Superior temporal gyrus (tissue), 1 donor: ENCODE measurements around the gene BRCC3.

ENCODE experiments used
- DNase-seq: peaks from one replicate; pipeline ENCODE4 v3.0.0-alpha.2; 2016; ENCODE audit errors: extremely low spot score

Gene BRCC3

DNA sequence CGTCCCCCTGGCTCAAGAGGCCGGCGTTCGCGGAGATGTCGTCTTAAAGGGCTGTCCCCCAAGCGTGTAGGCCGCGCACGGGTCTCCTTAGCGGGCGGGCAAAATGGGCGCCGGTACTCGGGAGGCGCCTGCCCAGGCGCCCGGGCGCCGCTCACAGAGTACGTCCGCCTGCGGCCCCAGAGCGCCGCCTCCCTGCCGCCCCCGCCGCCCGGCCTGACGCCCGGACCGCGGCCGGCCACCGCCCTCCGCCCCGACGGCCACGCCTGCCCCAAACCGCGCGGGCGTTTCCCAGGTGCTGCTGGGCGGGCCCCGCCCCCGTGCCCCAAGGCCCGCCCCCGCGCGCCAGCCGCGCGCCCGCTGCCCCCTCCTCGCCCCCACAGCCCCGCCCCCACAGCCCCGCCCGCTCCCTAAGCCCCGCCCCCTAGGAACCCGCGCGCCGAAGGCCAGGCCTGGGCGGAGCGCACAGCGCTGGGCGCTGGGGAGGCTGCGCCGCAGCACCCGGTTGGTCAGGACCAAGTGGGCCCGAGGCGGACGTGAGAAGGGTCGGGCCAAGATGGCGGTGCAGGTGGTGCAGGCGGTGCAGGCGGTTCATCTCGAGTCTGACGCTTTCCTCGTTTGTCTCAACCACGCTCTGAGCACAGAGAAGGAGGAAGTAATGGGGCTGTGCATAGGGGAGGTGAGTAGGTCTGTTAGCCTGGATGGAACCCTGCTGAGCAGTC lies at the start of gene BRCC3, which contains the start of the genes CMC4 and MTCP1:
Gene BRCC3, plus strand, starts transcription at position 534 of the 719 bp plus-strand sequence. Its CDS starts 20 bp downstream, at position 554.
Gene CMC4, minus strand, starts transcription at position 162 of the 719 bp plus-strand sequence. CDS start 7,113 bp downstream, outside the sequence.
Gene MTCP1, minus strand, starts transcription at position 162 of the 719 bp plus-strand sequence. CDS start 5,126 bp downstream, outside the sequence.
- DNase-seq: peak; percentile 62

- no peak for DNase-seq
Measured at GRCh38 chrX:155022585-155022984, 48.7 kb upstream of the BRCC3 start, which contains the start of gene F8. Gene F8, minus strand, starts transcription at chrX:155022723. Its CDS starts 171 bp downstream, at chrX:155022552.

- DNase-seq: no peak
Measured at GRCh38 chrX:155023907-155024833, 47.1 kb upstream of the BRCC3 start.

DNA sequence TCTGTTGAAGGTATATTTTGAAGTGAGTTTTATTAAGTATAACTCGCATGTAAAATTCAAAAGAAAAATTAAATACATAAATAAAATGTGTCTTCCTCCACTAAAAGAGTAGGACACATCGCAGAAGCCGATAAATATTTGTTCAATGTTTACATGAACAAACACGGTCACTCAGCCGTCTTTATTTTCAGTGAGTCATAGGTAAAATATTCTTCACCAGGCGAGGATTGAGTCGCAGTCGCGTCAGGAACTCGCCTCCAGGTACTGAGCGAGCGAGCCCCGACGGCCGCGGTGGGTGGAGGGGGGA lies 44.9 kb upstream of the BRCC3 start:
- no peak for DNase-seq

- peak; percentile 88 for DNase-seq
Measured at GRCh38 chrX:155026727-155027508, 44.4 kb upstream of the BRCC3 start, which contains the start of gene FUNDC2. Gene FUNDC2, plus strand, starts transcription at chrX:155026844. Its CDS starts 95 bp downstream, at chrX:155026939.

DNA sequence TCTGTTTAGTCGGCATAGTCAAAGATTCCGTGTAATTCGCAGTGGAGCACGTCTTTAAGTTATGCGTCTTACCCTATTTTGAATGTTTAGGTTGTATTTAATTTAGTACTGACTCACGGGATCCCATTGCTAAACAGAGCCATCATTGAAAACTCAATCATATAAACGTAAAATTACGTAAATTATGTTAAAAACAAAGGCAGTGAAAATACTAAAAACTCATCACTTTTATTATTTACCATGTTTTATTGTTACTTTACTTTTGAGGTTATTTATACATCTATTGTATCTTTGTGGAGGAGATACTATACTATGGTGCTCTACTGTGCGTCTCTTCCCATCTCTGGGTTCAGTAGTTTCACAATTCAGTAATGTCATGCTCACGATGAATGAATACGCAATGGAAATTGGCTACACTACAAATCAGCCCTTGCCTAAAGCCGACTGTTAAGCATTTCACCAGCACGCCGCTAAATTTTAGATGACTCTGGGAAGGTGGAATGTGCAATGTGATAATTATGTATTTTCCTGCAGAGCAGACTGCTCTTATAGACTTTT lies 43.7 kb upstream of the BRCC3 start:
- peak; percentile 33 for DNase-seq

- DNase-seq: no peak
Measured at GRCh38 chrX:155028129-155028528, 43.2 kb upstream of the BRCC3 start.

- DNase-seq: no peak
Measured at GRCh38 chrX:155028877-155029291, 42.4 kb upstream of the BRCC3 start.

- DNase-seq: no peak
Measured at GRCh38 chrX:155031657-155032056, 39.7 kb upstream of the BRCC3 start.

GRCh38 chrX:155035688-155036087 lies 35.6 kb upstream of the BRCC3 start:
- DNase-seq: no peak

- no peak for DNase-seq
Measured at GRCh38 chrX:155046129-155046810, 25.0 kb upstream of the BRCC3 start.

- no peak for DNase-seq
Measured at GRCh38 chrX:155046811-155047528, 24.3 kb upstream of the BRCC3 start.

DNA sequence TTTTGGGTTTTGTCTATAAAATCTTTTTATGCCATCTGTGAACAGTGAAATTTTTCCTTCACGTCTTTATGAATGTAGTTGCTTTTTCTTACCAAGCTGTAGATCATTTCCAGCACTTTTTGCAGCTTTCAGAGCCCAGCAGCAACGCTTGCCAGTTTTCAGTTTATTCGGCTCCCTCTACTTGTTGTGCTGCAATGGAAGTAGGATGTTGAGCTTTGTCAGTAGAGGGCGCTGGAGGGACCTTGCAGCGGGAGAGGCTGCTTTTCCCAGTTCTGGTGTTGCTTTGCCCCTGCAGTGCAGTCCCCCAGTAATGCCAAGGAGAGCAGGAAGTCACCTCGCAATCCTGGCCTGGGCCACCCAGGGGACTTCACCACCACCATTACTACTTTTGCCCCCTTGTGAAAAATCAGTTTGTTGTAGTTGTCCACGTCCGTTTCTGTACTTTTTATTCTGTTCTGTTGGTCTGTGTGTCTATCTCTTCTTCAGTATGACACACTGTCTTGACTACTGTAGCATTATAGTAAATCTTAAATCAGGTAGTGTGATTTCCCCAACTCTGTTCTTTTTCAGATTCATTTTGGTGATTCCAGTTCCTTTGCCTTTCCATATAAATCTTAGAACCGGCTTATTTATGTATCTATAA lies 22.2 kb upstream of the BRCC3 start:
- peak; percentile 63 for DNase-seq

DNA sequence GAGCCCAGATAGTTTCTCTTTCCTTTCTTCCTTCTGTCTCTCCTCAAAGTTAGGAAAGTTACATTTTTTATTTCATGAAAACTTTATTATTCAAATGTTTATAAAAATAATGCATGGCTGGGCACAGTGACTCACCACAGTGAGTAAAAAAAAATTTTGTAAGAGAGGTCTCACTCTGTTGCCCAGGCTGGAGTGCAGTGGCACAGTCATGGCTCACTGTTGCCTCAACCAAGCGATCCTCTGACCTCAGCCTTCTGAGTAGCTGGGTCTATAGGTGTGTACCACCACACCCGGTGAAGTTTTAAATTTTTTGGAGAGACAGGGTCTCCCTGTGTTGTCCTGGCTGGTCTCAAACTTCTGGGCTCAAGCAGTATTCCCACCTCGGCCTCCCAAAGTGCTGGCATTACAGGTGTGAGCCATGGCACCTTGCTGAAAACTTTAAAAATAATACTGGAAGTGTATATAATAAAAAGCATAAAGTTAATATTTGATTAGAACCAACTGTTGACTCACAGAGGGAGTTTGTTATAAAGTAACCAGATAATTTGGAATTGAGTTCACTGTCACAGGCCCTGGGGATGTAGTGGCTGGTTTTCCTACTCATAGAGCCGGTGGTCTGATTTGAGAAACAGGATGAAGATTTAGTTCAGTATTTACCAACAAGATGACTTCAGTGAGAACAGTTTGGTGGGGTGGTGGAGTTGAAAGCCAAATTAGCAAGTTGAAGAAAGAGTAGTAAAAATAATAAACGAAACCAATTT lies 18.4 kb upstream of the BRCC3 start:
- DNase-seq: no peak

- DNase-seq: no peak
Measured at GRCh38 chrX:155053656-155054055, 17.7 kb upstream of the BRCC3 start.

DNA sequence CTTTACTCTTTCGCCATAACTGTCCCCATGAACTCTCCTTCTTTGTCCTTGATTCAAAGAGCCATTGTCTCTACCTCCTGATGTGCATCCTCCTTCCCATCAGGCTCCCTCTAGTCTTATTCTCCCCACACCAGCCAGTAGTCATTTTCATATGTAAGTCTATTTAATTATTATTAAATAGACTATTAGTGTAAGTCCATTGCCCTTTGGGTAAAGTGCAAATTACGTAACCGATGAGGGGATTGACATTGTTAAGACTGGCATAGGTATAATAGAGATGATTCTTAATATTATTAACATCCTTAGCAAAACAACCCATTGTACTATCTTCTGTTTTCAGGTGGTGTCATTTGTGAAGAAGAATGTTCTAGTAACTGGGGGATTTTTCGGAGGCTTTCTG lies 17.1 kb upstream of the BRCC3 start:
- no peak for DNase-seq

DNA sequence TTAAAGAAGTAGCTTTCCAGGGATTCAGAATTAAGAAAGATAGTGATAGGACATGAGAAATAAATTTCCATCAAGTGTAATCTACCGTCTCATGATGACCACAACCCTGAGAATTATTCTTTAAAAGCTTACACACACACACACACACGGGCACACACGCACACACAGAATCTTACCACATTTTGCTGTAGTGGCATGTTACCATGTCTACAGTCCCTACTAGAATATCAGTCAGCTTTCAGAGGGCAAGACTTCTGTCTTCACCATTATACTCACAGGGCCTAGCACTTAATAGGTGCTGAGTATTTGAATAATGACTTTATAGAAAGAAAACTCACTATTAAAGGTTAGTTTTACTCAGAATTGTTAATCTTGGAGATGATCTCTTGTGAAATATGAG lies 15.8 kb upstream of the BRCC3 start:
- no peak for DNase-seq

DNA sequence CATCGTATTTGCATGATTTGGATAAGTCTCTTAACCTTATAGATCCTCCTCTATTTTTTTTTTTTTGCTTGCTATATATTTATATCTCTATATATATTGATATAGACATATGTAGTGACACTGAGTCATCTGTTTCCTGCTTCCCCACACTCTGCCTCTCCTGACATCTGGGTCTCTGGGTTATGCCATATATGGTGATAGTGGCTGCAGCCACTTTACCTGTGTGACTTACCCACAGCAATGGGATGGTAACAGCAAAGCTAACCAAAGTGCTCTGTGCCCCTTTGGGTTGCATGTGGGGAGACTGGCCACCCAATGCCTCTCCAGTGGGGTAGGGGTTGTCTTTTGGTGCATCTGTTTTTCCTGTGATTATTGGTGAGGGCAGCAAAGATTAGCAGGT lies 14.8 kb upstream of the BRCC3 start:
- no peak for DNase-seq
